WTC11 (cell line): ENCODE measurements around the gene ZBTB12.

Experiments used
- FOXP1 ChIP-seq: sonication (generic); formaldehyde crosslinking; IDR thresholded peaks from 2 replicates; pipeline ENCODE4 v1.8.0; 2022; ENCODE audit warnings: missing genetic modification reagents, mild to moderate bottlenecking, moderate library complexity, borderline replicate concordance
- JUN ChIP-seq: sonication (generic); formaldehyde crosslinking; IDR thresholded peaks from 2 replicates; pipeline ENCODE4 v1.8.0; 2023; ENCODE audit warnings: mild to moderate bottlenecking, missing genetic modification reagents
- NFYB ChIP-seq: sonication (generic); formaldehyde crosslinking; conservative IDR thresholded peaks from 2 replicates; pipeline ENCODE4 v1.8.0; 2022; ENCODE audit warnings: low read depth, missing genetic modification reagents
- ZNF416 ChIP-seq: fragments of 250-450 bp; sonication (Bioruptor Pico); IDR thresholded peaks from 2 replicates; pipeline ENCODE4 v1.9.0; 2021; ENCODE audit warnings: mild to moderate bottlenecking, inconsistent platforms
- TF ChIP-seq, protein P1 (sequence below): fragments of 200-600 bp; IDR thresholded peaks from 2 replicates; pipeline ENCODE4 v1.8.0; 2022; ENCODE audit warnings: antibody characterized with exemption
- TF ChIP-seq, protein P2 (sequence below): fragments of 250-450 bp; sonication (Bioruptor Pico); IDR thresholded peaks from 2 replicates; pipeline ENCODE4 v2.1.2; 2022; ENCODE audit warnings: mild to moderate bottlenecking, moderate library complexity
- TF ChIP-seq, protein P3 (sequence below): sonication (generic); formaldehyde crosslinking; conservative IDR thresholded peaks from 2 replicates; pipeline ENCODE4 v1.8.1; 2022; ENCODE audit warnings: mild to moderate bottlenecking, missing genetic modification reagents

DNA sequence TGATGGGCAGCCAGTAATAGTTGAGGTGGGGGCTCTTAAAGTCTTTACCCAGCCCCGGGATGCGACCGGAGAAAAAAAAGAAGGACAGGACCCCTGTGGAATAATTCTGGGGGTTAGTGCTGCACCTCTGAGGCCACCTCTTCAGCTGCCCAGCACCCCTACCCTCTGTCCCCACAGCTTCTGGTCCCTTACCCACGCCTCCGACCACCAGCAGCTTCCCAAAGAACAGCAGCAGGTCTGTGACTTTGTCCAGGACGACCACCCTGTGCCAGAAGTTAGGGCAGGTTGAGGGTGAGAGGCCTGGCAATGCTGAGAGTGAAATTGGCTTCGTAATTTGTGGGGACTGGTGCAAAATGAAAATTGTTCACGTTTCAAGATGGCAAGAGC, 37.1 kb downstream of the ZBTB12 start:
- TF ChIP-seq JUN (CRISPR knock-in tag) (no peak), NFYB (CRISPR knock-in tag) (no peak), ZNF416 (CRISPR knock-in tag) (no peak), FOXP1 (CRISPR knock-in tag) (no peak)
- TF ChIP-seq, protein P1, sequence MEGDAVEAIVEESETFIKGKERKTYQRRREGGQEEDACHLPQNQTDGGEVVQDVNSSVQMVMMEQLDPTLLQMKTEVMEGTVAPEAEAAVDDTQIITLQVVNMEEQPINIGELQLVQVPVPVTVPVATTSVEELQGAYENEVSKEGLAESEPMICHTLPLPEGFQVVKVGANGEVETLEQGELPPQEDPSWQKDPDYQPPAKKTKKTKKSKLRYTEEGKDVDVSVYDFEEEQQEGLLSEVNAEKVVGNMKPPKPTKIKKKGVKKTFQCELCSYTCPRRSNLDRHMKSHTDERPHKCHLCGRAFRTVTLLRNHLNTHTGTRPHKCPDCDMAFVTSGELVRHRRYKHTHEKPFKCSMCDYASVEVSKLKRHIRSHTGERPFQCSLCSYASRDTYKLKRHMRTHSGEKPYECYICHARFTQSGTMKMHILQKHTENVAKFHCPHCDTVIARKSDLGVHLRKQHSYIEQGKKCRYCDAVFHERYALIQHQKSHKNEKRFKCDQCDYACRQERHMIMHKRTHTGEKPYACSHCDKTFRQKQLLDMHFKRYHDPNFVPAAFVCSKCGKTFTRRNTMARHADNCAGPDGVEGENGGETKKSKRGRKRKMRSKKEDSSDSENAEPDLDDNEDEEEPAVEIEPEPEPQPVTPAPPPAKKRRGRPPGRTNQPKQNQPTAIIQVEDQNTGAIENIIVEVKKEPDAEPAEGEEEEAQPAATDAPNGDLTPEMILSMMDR = no peak
- TF ChIP-seq, protein P2, sequence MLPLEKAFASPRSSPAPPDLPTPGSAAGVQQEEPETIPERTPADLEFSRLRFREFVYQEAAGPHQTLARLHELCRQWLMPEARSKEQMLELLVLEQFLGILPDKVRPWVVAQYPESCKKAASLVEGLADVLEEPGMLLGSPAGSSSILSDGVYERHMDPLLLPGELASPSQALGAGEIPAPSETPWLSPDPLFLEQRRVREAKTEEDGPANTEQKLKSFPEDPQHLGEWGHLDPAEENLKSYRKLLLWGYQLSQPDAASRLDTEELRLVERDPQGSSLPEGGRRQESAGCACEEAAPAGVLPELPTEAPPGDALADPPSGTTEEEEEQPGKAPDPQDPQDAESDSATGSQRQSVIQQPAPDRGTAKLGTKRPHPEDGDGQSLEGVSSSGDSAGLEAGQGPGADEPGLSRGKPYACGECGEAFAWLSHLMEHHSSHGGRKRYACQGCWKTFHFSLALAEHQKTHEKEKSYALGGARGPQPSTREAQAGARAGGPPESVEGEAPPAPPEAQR = no peak
- TF ChIP-seq, protein P3, sequence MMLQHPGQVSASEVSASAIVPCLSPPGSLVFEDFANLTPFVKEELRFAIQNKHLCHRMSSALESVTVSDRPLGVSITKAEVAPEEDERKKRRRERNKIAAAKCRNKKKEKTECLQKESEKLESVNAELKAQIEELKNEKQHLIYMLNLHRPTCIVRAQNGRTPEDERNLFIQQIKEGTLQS (CRISPR knock-in tag) = no peak
